IPS DF 4.7 (cell line): ENCODE measurements around the gene POLR3E.
"Not testable (repeated sequence)": the region's sequence is repeated elsewhere in the genome, so short reads cannot be mapped to it uniquely, and the experiment has no call there.

ENCODE experiments used
- DNase-seq: peaks from one replicate; pipeline ENCODE4 v3.0.0-alpha.2; 2013; ENCODE audit warnings: low spot score; ENCODE audit errors: extremely low read depth

The POLR3E gene

DNA sequence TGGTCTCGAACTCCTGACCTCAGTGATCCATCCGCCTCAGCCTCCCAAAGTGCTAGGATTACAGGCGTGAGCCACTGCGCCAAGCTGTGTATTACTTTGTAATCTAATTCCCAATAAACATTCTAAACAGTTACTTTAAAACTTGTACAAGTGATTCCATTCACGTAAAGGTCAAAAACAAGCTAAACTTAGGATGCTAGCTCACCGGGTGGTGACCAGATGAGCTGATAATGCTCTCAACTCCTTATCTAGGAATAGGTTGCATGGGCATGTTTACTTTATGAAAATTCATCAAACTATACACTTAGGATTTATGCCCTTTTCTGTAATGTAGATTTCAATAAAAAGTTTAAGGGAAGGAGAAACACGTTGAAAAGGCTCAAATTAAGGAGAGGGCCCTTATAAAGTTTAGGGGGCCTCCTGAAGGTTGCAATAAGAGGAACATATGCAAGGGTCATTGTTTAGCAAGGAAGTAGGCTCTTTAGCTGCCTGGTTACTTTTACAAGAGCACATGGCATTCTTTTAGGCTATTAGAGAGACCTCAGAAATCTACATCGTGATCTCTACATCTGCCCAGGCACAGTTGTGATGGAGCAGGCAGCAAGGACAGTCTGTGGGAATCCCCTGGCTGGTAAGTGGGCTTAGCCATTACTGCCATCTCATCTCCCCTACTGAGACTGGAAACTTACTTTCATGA is 63.9 kb downstream of the POLR3E start:
- no peak for DNase-seq

DNA sequence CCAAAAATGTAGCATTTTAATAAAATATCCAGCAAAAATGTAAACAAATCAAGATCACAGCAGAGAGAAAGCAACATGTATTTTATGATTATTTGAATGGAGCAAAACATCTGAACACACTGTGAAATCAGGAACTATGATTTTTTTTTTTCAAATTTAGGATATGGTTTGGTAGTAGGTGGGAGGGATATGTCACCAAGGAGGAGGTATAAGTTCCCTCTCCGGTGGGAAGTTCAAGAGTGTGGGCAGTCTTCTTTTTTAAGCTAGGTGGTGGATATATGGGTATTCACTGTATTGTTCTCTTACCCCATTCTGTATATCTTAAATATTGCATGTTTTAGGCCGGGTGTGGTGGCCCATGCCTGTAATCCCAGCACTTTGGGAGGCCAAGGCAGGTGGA is 67.0 kb downstream of the POLR3E start:
- no peak for DNase-seq

GRCh38 chr16:22366371-22366770 is 69.2 kb downstream of the POLR3E start:
- no peak for DNase-seq

GRCh38 chr16:22366889-22367288 is 69.7 kb downstream of the POLR3E start:
- no peak for DNase-seq

DNA sequence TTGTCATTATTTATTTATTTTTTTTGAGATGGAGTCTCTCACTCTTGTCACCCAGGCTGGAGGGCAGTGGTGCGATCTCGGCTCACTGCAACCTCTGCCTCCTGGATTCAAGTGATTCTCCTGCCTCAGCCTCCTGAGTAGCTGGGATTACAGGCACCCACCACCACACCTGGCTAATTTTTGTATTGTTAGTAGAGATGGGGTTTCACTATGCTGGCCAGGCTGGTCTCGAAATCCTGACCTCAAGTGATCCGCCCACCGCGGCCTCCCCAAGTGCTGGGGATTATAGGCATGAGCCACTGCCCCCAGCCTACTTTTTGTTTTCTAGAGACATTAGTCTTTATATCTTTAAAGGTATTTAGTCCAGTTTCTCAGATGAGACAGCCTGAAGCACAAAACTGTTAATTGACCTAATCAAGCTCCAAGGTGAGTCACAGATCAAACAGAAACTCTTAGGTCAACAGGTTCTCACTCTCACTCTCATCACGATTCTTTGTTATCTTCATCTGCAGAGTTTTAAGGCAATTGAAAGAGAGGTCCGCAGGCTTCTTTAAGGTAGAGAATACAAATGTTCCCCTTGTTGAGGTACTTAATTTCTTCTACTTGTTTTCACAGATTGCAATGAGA is 71.1 kb downstream of the POLR3E start:
- not testable (repeated sequence) for DNase-seq

GRCh38 chr16:22369221-22369811 is 72.1 kb downstream of the POLR3E start:
- no peak for DNase-seq

GRCh38 chr16:22370038-22370820 is 73.0 kb downstream of the POLR3E start:
- no peak for DNase-seq

DNA sequence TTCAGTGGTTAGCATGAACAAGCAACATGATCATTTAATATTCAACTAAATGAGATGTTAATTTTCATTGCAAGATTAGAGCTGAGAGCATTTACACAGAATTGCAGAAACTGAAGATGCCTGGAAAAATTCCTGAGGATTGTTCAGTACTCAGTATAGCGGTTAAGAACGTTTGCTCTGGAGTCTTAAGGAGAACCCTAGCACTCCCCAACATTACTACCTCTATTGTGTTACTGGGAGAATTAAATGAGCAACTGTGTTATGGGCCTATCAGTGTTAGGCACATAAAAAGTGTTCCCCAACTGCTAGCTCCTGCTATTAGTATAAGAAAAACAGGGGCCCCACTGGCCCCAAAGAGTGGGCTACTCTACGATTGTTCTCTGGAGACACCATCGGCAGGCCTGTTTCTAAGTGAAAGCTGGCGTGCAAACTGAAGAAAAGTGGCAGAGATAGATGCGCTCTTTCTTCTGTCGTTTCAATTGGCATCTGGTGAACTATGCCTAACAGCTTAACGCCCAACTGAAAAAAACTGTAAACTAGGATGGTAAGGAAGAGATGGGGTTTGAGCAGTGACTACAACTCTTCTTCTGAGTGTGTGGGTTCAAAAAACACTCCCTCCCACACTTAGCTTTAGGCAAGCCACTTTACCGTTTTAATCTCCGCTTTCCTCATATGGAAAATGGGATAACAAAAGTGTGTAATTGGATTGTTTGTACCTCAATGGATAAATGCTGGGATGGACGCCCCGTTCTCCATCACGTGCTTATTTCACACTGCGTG is 75.9 kb downstream of the POLR3E start:
- no peak for DNase-seq

GRCh38 chr16:22373662-22374310 is 76.6 kb downstream of the POLR3E start:
- DNase-seq: no peak

DNA sequence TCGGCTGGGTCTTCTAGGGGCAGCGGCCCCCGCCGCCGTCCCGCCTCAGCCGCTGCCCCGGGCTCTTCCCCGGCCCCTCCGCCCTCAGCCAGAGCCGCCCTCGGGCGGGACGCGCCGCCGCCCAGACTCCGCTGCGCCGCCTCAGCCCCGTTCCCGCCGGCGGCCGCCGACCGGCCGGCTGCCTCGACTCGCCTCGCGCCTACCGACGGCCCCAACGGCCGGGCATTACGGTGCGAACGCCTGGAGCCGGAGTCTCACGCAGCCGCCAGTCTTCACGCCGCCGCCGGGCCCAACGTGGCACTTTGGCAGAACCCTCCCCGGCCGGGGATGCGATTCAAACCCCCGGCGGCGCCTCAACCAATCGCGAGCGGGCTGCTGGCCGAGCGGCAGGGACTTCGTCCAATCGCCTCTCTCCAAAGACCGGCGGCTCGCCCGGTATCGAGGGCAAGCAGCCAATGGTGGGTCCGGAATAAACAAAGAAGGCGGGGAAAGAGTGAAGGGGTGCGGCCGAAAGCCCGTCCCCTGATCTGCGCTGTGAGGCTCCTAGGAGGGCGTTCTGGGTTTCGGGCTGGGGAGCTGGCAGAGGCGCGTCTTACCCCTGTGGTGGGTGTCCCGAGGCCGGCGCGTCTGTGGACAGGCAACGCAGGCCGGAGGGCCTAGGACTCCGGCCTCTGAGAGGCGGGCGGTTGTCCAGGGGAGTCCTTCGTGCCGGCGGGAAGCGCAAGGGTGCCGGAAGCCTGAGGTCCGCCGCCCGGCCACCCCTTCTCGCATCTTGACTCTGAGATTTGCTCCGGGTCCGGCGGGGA is 77.3 kb downstream of the POLR3E start, which contains the start of gene CDR2:
TSS of gene CDR2 (minus strand) at position 309 of the 806 bp plus-strand sequence. CDS start 310 bp downstream, outside the sequence.
- DNase-seq: peak; percentile 74

GRCh38 chr16:22375117-22375962 is 78.1 kb downstream of the POLR3E start:
- no peak for DNase-seq

DNA sequence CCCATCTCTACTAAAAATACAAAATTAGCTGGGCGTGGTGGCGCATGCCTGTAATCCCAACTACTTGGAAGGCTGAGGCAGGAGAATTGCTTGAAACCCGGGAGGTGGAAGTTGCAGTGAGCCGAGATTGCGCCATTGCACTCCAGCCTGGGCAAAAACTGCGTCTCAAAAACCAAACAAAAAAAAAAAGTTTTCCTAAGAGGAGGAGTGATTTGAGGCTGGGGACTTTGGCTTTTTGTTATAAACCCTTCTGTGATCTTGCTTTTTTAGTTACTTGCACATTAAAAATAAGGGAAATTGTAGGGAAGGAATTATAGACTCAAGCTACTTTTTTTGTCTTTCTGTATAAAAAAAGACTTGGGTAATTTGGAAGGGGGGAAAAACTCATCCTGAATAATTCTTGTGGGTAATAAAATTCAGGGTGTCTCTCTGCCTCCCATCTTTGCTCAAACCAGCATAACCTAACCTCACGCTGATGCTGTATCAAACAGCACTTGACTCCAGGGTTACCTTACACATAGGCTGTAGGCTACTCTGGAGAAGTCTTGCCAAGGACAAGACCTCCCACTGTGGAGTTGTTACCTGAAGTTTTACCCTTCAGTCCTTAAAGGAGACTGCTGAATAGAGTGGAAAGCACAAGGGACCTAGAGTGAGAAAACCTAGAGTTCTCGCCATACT is 78.9 kb downstream of the POLR3E start:
- no peak for DNase-seq

DNA sequence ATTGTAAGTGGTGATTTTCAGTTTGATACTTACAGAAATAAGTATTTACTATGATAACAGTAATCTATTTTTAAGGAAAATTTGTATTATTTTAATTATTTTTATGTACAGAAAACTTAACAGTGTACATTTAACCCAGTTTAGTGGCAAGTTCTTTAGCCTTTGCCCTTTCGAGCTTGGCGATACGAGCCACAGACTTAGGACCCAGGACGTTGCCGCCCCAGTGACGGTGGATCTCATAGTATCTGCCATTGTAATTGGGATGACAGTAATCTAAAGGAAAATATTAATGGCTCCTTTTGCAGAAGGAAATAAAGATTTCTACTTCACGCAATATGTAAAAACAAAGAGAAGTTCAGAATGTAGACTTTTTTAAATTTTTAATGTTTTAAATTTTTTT is 82.4 kb downstream of the POLR3E start:
- no peak for DNase-seq

DNA sequence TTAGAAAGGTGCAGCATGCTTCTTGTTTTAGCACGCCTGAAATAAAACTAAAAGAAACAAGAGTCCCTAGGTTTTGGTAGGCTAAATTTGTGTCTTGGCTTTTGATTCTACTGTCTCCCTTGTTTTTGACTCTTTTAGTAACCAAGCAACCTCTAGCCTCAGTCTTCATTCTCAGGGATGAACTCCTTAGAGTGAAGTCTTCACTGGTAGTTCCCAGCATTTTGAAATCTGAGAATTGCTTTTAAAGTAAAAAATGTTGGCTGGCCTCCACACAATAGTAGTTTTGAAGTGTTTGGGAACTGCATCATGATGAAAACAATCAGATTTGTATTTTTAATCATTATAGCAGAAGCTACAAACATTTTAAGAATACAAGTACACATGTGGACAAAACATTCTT is 83.3 kb downstream of the POLR3E start:
- DNase-seq: no peak

- DNase-seq: no peak
Observed at GRCh38 chr16:22381392-22381791, 84.2 kb downstream of the POLR3E start.

DNA sequence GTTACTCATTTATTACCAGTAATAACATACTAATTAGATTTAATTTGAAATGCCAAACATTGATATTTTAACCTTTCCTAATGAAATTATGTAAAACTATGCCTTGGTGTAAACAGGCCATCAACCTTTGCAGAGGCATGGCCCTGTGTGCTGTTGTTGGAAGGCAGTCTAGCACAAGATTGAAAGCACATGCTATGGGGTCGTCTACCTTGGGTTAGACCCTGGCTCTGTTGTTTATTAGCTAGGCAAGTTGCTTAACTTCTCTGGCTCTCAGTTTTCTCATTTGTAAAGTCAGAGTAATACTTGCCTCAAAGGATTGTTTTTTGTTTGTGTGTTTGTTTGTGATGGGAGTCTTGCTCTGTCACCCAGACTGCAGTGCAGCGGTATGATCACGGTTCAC is 86.6 kb downstream of the POLR3E start:
- DNase-seq: no peak
